Liver (tissue), 3 donors: ENCODE data around the gene SYT15.

Experiments used
- CTCF ChIP-seq: fragments of 150-350 bp; IDR thresholded peaks from 2 replicates; pipeline ENCODE4 v1.5.1; 2017; ENCODE audit warnings: improper control_type of control experiment, low read depth, low read length; ENCODE audit not compliant: missing input control
- GABPA ChIP-seq, 2 donors: IDR thresholded peaks in 1 of 2; conservative IDR thresholded peaks in 1 of 2; 2 replicates each; pipeline ENCODE4 v1.6.1; 2016; ENCODE audit warnings: antibody characterized with exemption in 2 of 2, mild to moderate bottlenecking in 1 of 2, moderate library complexity in 1 of 2
- HNF4A ChIP-seq, 2 donors: conservative IDR thresholded peaks; 2 replicates each; pipeline ENCODE4 v1.6.1; 2016; ENCODE audit warnings: antibody characterized with exemption in 2 of 2, mild to moderate bottlenecking in 2 of 2
- JUND ChIP-seq, 2 donors: IDR thresholded peaks; 2 replicates each; pipeline ENCODE4 v1.6.1; 2016; ENCODE audit warnings: antibody characterized with exemption in 2 of 2
- MAX ChIP-seq: IDR thresholded peaks from 2 replicates; pipeline ENCODE4 v1.6.1; 2016; ENCODE audit warnings: antibody characterized with exemption
- ZBTB33 ChIP-seq: IDR thresholded peaks from 2 replicates; pipeline ENCODE4 v1.6.1; 2016; ENCODE audit warnings: antibody characterized with exemption
- donor health status: healthy.
- donor health status: healthy.

- no peak for TF ChIP-seq CTCF
- TF ChIP-seq MAX: no peak
- no peak for TF ChIP-seq ZBTB33
- TF ChIP-seq GABPA (IDR thresholded peaks at IDR 0.05 in 1 of 2, conservative IDR thresholded peaks at IDR 0.05 in 1 of 2): no peak
- no peak for TF ChIP-seq HNF4A (conservative IDR thresholded peaks at IDR 0.05)
- TF ChIP-seq JUND (IDR thresholded peaks at IDR 0.05): no peak
Measured at GRCh38 chr10:46550795-46551700, 27.9 kb upstream of the SYT15 start.
